Measurements from ENCODE around the gene MS4A6A. TPM values are rescaled to one million over a fixed set of nuclear protein-coding genes. Genes with fewer than 3 reads are reported as not detected.
A peak's percentile ranks its signal among the peaks of the same experiment; 100 is the strongest.
"Not testable (repeated sequence)": the region's sequence is repeated elsewhere in the genome, so short reads cannot be mapped to it uniquely, and the experiment has no call there.

The MS4A6A gene
- total RNA-seq, 1 donor from 2014 or later, result 7.5 TPM

GRCh38 chr11:60130496-60130895 lies 52.4 kb downstream of the MS4A6A start:
- peak; percentile 22 for DNase-seq (ENCODE audit: extremely low read depth, low read depth, low spot score)

- DNase-seq (ENCODE audit: extremely low read depth, low read depth, low spot score), result no peak
Measured at GRCh38 chr11:60129853-60130252, 53.0 kb downstream of the MS4A6A start.

GRCh38 chr11:60128866-60129265 lies 54.0 kb downstream of the MS4A6A start:
- not testable (repeated sequence) for DNase-seq (ENCODE audit: extremely low read depth, low read depth, low spot score)

- DNase-seq (ENCODE audit: extremely low read depth, low read depth, low spot score), result no peak
Measured at GRCh38 chr11:60128376-60128775, 54.5 kb downstream of the MS4A6A start.

GRCh38 chr11:60127311-60127811 lies 55.5 kb downstream of the MS4A6A start:
- no peak for DNase-seq (ENCODE audit: extremely low read depth, low read depth, low spot score)

GRCh38 chr11:60125956-60126585 lies 56.8 kb downstream of the MS4A6A start:
- no peak for DNase-seq (ENCODE audit: extremely low read depth, low read depth, low spot score)

GRCh38 chr11:60124802-60125432 lies 58.0 kb downstream of the MS4A6A start:
- no peak for DNase-seq (ENCODE audit: extremely low read depth, low read depth, low spot score)

Other genes with a start within 250 kb of the MS4A6A start
- gene OOSP1, start 244.7 kb downstream of the MS4A6A start, total RNA-seq, result not detected in 2 replicates
- not detected in 2 replicates for gene OOSP4A, start 219.1 kb downstream of the MS4A6A start, total RNA-seq
- gene OOSP4B, start 165.9 kb downstream of the MS4A6A start, total RNA-seq, result not detected in 2 replicates
- gene OOSP2, start 142.7 kb downstream of the MS4A6A start, total RNA-seq, result not detected in 2 replicates
- gene MS4A3, start 126.4 kb downstream of the MS4A6A start, total RNA-seq, result not detected in 2 replicates
- gene MS4A2, start 94.4 kb downstream of the MS4A6A start, total RNA-seq, result not detected in 2 replicates
- not detected in 2 replicates for gene MS4A4E, start 60.1 kb upstream of the MS4A6A start, total RNA-seq
- gene MS4A4A, start 97.6 kb upstream of the MS4A6A start, total RNA-seq, result not detected in 2 replicates
- gene MS4A6E, start 144.2 kb upstream of the MS4A6A start, total RNA-seq, result not detected in 2 replicates
- not detected in 2 replicates for gene MS4A7, start 195.4 kb upstream of the MS4A6A start, total RNA-seq
- not detected in 2 replicates for gene MS4A14, start 213.4 kb upstream of the MS4A6A start, total RNA-seq
- gene MS4A5, start 246.5 kb upstream of the MS4A6A start, total RNA-seq, result not detected in 2 replicates